HL-60 (cell line): Measurements from ENCODE around the gene SHB.

Source experiments
- DNase-seq, 2 experiments: peaks; one replicate each; pipeline ENCODE4 v3.0.0-alpha.2; 2010 to 2020; ENCODE audit warnings: low read depth in 1 of 2, low spot score in 1 of 2
- H3K27ac ChIP-seq: fragments of 250-450 bp; sonication (Bioruptor Pico); replicated peaks from 2 replicates; pipeline ENCODE4 v1.5.1; 2020; ENCODE audit warnings: mild to moderate bottlenecking, moderate library complexity
- H3K27me3 ChIP-seq: fragments of 250-450 bp; sonication (Bioruptor Pico); 2 replicates; pipeline ENCODE4 v1.5.1; 2021; ENCODE audit warnings: mild to moderate bottlenecking, moderate library complexity; ENCODE audit not compliant: insufficient read depth, poor library complexity, severe bottlenecking
- H3K4me3 ChIP-seq: replicated peaks from 2 replicates; pipeline ENCODE4 v1.5.1; 2011; ENCODE audit warnings: mild to moderate bottlenecking, control low read depth, low read length; ENCODE audit not compliant: insufficient read depth
- CTCF ChIP-seq: IDR thresholded peaks from one replicate; pipeline ENCODE4 v1.5.1; 2011; ENCODE audit warnings: low read length, control low read depth, inconsistent platforms; ENCODE audit not compliant: insufficient read depth
- GABPA ChIP-seq: IDR thresholded peaks from 2 replicates; pipeline ENCODE4 v1.6.1; 2012; ENCODE audit warnings: low read depth
- POLR2AphosphoS5 ChIP-seq: IDR thresholded peaks from 2 replicates; pipeline ENCODE4 v1.6.1; 2012; ENCODE audit warnings: low read depth
- SPI1 ChIP-seq: IDR thresholded peaks from 2 replicates; pipeline ENCODE4 v1.6.1; 2012; ENCODE audit warnings: low read depth, mild to moderate bottlenecking, borderline replicate concordance
- TF ChIP-seq, protein P1 (sequence below): IDR thresholded peaks from 2 replicates; pipeline ENCODE4 v1.6.1; 2012; ENCODE audit warnings: low read depth; ENCODE audit not compliant: insufficient replicate concordance

Gene SHB

DNA sequence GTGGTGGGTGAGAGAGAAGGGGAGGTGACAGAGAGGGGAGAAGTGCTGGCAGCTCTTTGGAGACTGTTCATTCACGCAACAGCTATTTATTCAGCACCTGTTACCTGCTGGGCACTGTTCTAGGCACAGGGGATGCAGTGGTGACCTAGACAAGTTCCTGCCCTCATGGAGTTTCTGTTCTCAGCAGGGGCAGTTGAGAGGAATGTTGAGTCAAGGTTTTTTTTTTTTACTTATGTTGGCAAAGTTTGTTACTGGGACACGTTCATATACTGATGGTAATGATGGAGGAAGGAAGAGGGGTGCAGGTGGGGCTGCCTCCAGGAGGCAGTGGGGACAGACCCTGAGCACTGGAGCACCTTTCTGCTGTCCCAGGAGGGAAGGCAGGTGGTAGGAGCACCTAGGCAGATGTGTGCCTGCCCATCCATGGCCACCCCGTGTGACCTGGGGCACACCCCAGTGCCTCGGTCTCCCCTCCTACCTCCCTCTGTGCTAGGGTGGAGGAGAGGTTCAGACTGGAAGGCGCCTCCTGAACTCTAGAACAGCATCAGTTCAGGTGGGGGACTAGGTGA lies 115.7 kb downstream of the SHB start:
- TF ChIP-seq, protein P1, sequence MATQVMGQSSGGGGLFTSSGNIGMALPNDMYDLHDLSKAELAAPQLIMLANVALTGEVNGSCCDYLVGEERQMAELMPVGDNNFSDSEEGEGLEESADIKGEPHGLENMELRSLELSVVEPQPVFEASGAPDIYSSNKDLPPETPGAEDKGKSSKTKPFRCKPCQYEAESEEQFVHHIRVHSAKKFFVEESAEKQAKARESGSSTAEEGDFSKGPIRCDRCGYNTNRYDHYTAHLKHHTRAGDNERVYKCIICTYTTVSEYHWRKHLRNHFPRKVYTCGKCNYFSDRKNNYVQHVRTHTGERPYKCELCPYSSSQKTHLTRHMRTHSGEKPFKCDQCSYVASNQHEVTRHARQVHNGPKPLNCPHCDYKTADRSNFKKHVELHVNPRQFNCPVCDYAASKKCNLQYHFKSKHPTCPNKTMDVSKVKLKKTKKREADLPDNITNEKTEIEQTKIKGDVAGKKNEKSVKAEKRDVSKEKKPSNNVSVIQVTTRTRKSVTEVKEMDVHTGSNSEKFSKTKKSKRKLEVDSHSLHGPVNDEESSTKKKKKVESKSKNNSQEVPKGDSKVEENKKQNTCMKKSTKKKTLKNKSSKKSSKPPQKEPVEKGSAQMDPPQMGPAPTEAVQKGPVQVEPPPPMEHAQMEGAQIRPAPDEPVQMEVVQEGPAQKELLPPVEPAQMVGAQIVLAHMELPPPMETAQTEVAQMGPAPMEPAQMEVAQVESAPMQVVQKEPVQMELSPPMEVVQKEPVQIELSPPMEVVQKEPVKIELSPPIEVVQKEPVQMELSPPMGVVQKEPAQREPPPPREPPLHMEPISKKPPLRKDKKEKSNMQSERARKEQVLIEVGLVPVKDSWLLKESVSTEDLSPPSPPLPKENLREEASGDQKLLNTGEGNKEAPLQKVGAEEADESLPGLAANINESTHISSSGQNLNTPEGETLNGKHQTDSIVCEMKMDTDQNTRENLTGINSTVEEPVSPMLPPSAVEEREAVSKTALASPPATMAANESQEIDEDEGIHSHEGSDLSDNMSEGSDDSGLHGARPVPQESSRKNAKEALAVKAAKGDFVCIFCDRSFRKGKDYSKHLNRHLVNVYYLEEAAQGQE: no peak
- TF ChIP-seq GABPA: no peak
- no peak for TF ChIP-seq SPI1
- no peak for TF ChIP-seq POLR2AphosphoS5
- no peak for TF ChIP-seq CTCF
- Histone ChIP-seq H3K4me3 (no peak overlapping the region), H3K27ac (no peak overlapping the region), H3K27me3 (no peaks in the 10 kb centered on the region)
- DNase-seq: no peak

DNA sequence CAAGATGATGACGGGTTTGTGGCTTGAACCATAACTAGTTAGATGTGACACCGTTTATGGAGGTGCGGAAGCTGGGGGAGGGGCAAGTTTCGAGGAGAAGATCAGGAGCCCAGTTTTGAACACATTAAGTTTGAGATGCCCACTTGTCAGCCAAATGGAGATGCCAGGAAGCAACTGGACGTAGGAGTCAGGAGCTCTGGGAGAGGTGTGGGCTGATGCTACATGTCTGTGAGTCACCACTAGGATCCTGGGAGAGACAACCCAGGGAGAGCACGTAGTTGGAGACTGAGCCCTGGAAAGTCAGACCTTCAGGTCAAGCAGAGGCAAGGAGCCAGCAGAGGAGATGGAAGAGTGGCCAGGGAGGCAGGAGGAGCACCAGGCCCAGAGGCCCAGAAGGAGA lies 116.3 kb downstream of the SHB start:
- H3K27me3 ChIP-seq: no peaks in the 10 kb centered on the region
- no peak overlapping the region for H3K4me3 ChIP-seq
- no peak overlapping the region for H3K27ac ChIP-seq
- DNase-seq: no peak
- TF ChIP-seq CTCF: no peak
- TF ChIP-seq POLR2AphosphoS5: no peak
- TF ChIP-seq GABPA: no peak
- TF ChIP-seq, protein P1: no peak
- TF ChIP-seq SPI1: no peak

GRCh38 chr9:37951671-37952449 lies 117.2 kb downstream of the SHB start:
- no peak for DNase-seq
- TF ChIP-seq GABPA (no peak), POLR2AphosphoS5 (no peak), SPI1 (no peak), CTCF (no peak)
- TF ChIP-seq, protein P1: no peak
- no peak overlapping the region for H3K27ac ChIP-seq
- H3K27me3 ChIP-seq: no peaks in the 10 kb centered on the region
- H3K4me3 ChIP-seq: no peak overlapping the region
